K562 (cell line): ENCODE data around the gene ABHD16A. TPM values are rescaled to one million over a fixed set of nuclear protein-coding genes. Genes with fewer than 3 reads are reported as not detected.

Experiments
- CHD7 ChIP-seq: fragments of 200-600 bp; sonication (generic); IDR thresholded peaks from one replicate; pipeline ENCODE4 v1.6.1; 2012; ENCODE audit warnings: mild to moderate bottlenecking, low read depth, low read length, inconsistent platforms
- FOXP4 ChIP-seq: sonication (generic); formaldehyde crosslinking; IDR thresholded peaks from 2 replicates; pipeline ENCODE4 v1.8.0; 2022; ENCODE audit warnings: mild to moderate bottlenecking, missing genetic modification reagents, borderline replicate concordance
- SIN3A ChIP-seq, 2 experiments: fragments of 150-350 bp in 1 of 2; IDR thresholded peaks; 2 replicates each; pipeline ENCODE4 v1.6.1; 2011 to 2016; ENCODE audit warnings: borderline replicate concordance in 2 of 2, low read depth in 2 of 2, low read length in 2 of 2, mild to moderate bottlenecking in 2 of 2, moderate library complexity in 2 of 2; ENCODE audit not compliant: control insufficient read depth in 1 of 2
- SMARCC2 ChIP-seq: fragments of 450-650 bp; IDR thresholded peaks from 2 replicates; pipeline ENCODE4 v1.6.1; 2017; ENCODE audit warnings: antibody characterized with exemption, moderate library complexity, mild to moderate bottlenecking, low read depth
- SRSF9 ChIP-seq: fragments of 200-400 bp; formaldehyde crosslinking; IDR thresholded peaks from 2 replicates; pipeline ENCODE4 v1.6.1; 2017; ENCODE audit warnings: low read depth, low read length, borderline replicate concordance
- TEAD4 ChIP-seq, 2 experiments: sonication (generic) in 1 of 2; formaldehyde crosslinking in 1 of 2; IDR thresholded peaks; 2 replicates each; pipeline versions ENCODE4 v1.6.1 to v1.8.0; 2012 to 2022; ENCODE audit warnings: borderline replicate concordance in 1 of 2, inconsistent platforms in 1 of 2, low read length in 1 of 2, mild to moderate bottlenecking in 1 of 2, missing genetic modification reagents in 1 of 2
- ZHX1 ChIP-seq: fragments of 150-350 bp; conservative IDR thresholded peaks from 2 replicates; pipeline ENCODE4 v1.6.1; 2014; ENCODE audit warnings: low read length
- ZNF766 ChIP-seq: fragments of 200-800 bp; sonication (Bioruptor generic); conservative IDR thresholded peaks from 2 replicates; pipeline ENCODE4 v1.6.1; 2016; ENCODE audit warnings: missing genetic modification characterization, missing compliant biosample characterization
- polyA plus RNA-seq, 8 experiments: library from polyadenylated mRNA; depleted of rRNA in 4 of 8; stranded (reverse) in 5 of 8; unstranded in 3 of 8; fragments of >200 nt; fragmentation: Nextera tagmentation in 2 of 8; fragmentation: Illumina TruSeq in 1 of 8; extraction: Ambion mirVana in 2 of 8; extraction: Trizol in 1 of 8; gene quantifications; 2 replicates each; pipeline versions ENCODE4 v1.2.1 to v1.2.3, GENCODE V29; 2011 to 2014; ENCODE audit warnings: inconsistent platforms in 1 of 8, missing spikeins in 1 of 8
- total RNA-seq, 7 experiments: library from RNA; depleted of rRNA in 6 of 7; stranded (reverse); fragments of >200 nt in 6 of 7; fragmentation: Illumina TruSeq in 2 of 7; extraction: Trizol in 2 of 7; gene quantifications; 2 replicates each; pipeline versions ENCODE4 v1.2.1 to v1.2.3, GENCODE V29; 2011 to 2021; ENCODE audit warnings: low replicate concordance in 1 of 7

ABHD16A gene
- total and polyA plus RNA-seq, 9 of the 15 experiments (the other 6 are each of a cell fraction or from before 2014, with no cell fraction given): 25.8 to 120 (median 81.6) TPM

GRCh38 chr6:31652925-31653724, 50.0 kb downstream of the ABHD16A start (continued):
- no peak for TF ChIP-seq ZNF766 (CRISPR knock-in tag)
- TF ChIP-seq FOXP4 (CRISPR knock-in tag): no peak
- no peak for TF ChIP-seq SRSF9
- TF ChIP-seq TEAD4 (IDR thresholded peaks at IDR 0.05; ENCODE audit: low read length): peak; percentile 71
- no peak for TF ChIP-seq TEAD4 (CRISPR knock-in tag; IDR thresholded peaks at IDR 0.05; ENCODE audit: borderline replicate concordance)
- no peak for TF ChIP-seq CHD7
- TF ChIP-seq ZHX1: 0 out of 2 replicates have a peak, but pooled peaks have one; percentile 9
- peak; percentile 70 for TF ChIP-seq SMARCC2
- peak; percentile 1 to 79; a peak in 1 of 4 replicates for TF ChIP-seq SIN3A (IDR thresholded peaks at IDR 0.05; ENCODE audit: borderline replicate concordance in 2 of 2, control insufficient read depth in 1 of 2, low read depth in 2 of 2, low read length in 2 of 2)
